Measurements from ENCODE around the gene SLC3A2.

- no peak for TF ChIP-seq POLR2AphosphoS5 (IDR thresholded peaks at IDR 0.05; ENCODE audit: low read depth, low read length)
- TF ChIP-seq REST (IDR thresholded peaks at IDR 0.05; ENCODE audit: insufficient read depth in 1 of 2, low read depth in 2 of 2, low read length in 2 of 2), result no peak
- TF ChIP-seq TAF1 (IDR thresholded peaks at IDR 0.05; ENCODE audit: borderline replicate concordance, insufficient read depth, low read length), result no peak
Observed at GRCh38 chr11:62922189-62922589, 41.5 kb downstream of the SLC3A2 start.
